ENCODE results near the gene FGGY.
"Not testable (repeated sequence)": the region's sequence is repeated elsewhere in the genome, so short reads cannot be mapped to it uniquely, and the experiment has no call there.

FGGY gene

GRCh38 chr1:59577774-59578173 lies 280.9 kb downstream of the FGGY start:
- no peak for DNase-seq (ENCODE audit: low read depth, low spot score)

- DNase-seq (ENCODE audit: low read depth, low spot score) = no peak
Observed at GRCh38 chr1:59579222-59579621, 282.3 kb downstream of the FGGY start.

GRCh38 chr1:59580257-59580656 lies 283.4 kb downstream of the FGGY start:
- no peak for DNase-seq (ENCODE audit: low read depth, low spot score)

- DNase-seq (ENCODE audit: low read depth, low spot score) = not testable (repeated sequence)
Observed at GRCh38 chr1:59592410-59592809, 295.5 kb downstream of the FGGY start.

GRCh38 chr1:59592924-59593323 lies 296.0 kb downstream of the FGGY start:
- DNase-seq (ENCODE audit: low read depth, low spot score) = no peak

GRCh38 chr1:59593798-59594790 lies 297.2 kb downstream of the FGGY start:
- DNase-seq (ENCODE audit: low read depth, low spot score) = no peak

- DNase-seq (ENCODE audit: low read depth, low spot score) = no peak
Observed at GRCh38 chr1:59595774-59596173, 298.9 kb downstream of the FGGY start.

- DNase-seq (ENCODE audit: low read depth, low spot score) = no peak
Observed at GRCh38 chr1:59596432-59596831, 299.5 kb downstream of the FGGY start.

- no peak for DNase-seq (ENCODE audit: low read depth, low spot score)
Observed at GRCh38 chr1:59596956-59597355, 300.1 kb downstream of the FGGY start.

- no peak for DNase-seq (ENCODE audit: low read depth, low spot score)
Observed at GRCh38 chr1:59597420-59598119, 300.7 kb downstream of the FGGY start.

- DNase-seq (ENCODE audit: low read depth, low spot score) = no peak
Observed at GRCh38 chr1:59598120-59598440, 301.2 kb downstream of the FGGY start.

GRCh38 chr1:59601041-59601441 lies 304.1 kb downstream of the FGGY start:
- DNase-seq (ENCODE audit: low read depth, low spot score) = no peak

GRCh38 chr1:59601811-59602210 lies 304.9 kb downstream of the FGGY start:
- DNase-seq (ENCODE audit: low read depth, low spot score) = no peak

- no peak for DNase-seq (ENCODE audit: low read depth, low spot score)
Observed at GRCh38 chr1:59604191-59604590, 307.3 kb downstream of the FGGY start.

- no peak for DNase-seq (ENCODE audit: low read depth, low spot score)
Observed at GRCh38 chr1:59605184-59605583, 308.3 kb downstream of the FGGY start.

- no peak for DNase-seq (ENCODE audit: low read depth, low spot score)
Observed at GRCh38 chr1:59605761-59606160, 308.9 kb downstream of the FGGY start.

- DNase-seq (ENCODE audit: low read depth, low spot score) = no peak
Observed at GRCh38 chr1:59609245-59609644, 312.4 kb downstream of the FGGY start.

GRCh38 chr1:59610499-59610898 lies 313.6 kb downstream of the FGGY start:
- not testable (repeated sequence) for DNase-seq (ENCODE audit: low read depth, low spot score)

- DNase-seq (ENCODE audit: low read depth, low spot score) = no peak
Observed at GRCh38 chr1:59617434-59617833, 320.5 kb downstream of the FGGY start.

- no peak for DNase-seq (ENCODE audit: low read depth, low spot score)
Observed at GRCh38 chr1:59619557-59619956, 322.7 kb downstream of the FGGY start.

GRCh38 chr1:59625384-59625783 lies 328.5 kb downstream of the FGGY start:
- no peak for DNase-seq (ENCODE audit: low read depth, low spot score)

- DNase-seq (ENCODE audit: low read depth, low spot score) = no peak
Observed at GRCh38 chr1:59631561-59632255, 334.8 kb downstream of the FGGY start.
